GM20000 (cell line): ENCODE results near the gene RAB40B.

Experiments used
- DNase-seq: peaks from one replicate; pipeline ENCODE4 v3.0.0; 2012; ENCODE audit warnings: low spot score
- CTCF ChIP-seq: IDR thresholded peaks from 2 replicates; pipeline ENCODE4 v1.5.1; 2012; ENCODE audit warnings: mild to moderate bottlenecking, control low read depth; ENCODE audit errors: extremely low read depth, missing control alignments

The RAB40B gene

GRCh38 chr17:82614095-82614631 is 84.3 kb downstream of the RAB40B start:
- no peak for DNase-seq
- TF ChIP-seq CTCF, result no peak

GRCh38 chr17:82613283-82614094 is 85.0 kb downstream of the RAB40B start:
- no peak for DNase-seq
- no peak for TF ChIP-seq CTCF

- no peak for TF ChIP-seq CTCF
- DNase-seq, result no peak
These were observed 87.1 kb downstream of the RAB40B start for GRCh38 chr17:82611140-82612058.

GRCh38 chr17:82609655-82610054 is 88.8 kb downstream of the RAB40B start:
- no peak for TF ChIP-seq CTCF
- DNase-seq, result no peak

- no peak for DNase-seq
- no peak for TF ChIP-seq CTCF
These were observed 89.7 kb downstream of the RAB40B start for GRCh38 chr17:82608816-82609215.

- no peak for DNase-seq
- no peak for TF ChIP-seq CTCF
These were observed 92.4 kb downstream of the RAB40B start for GRCh38 chr17:82605939-82606600.
